ENCODE measurements around the gene MBD3L2B. TPM values are rescaled to one million over a fixed set of nuclear protein-coding genes. Genes with fewer than 3 reads are reported as not detected.

Gene MBD3L2B
- not detected in 2 replicates for total RNA-seq

GRCh38 chr19:7021331-7021730 is at the start of gene MBD3L2B:
MBD3L2B (minus strand) TSS chr19:7021431; CDS start chr19:7021397, 34 bp downstream.

GRCh38 chr19:7069042-7069903 is 48.0 kb upstream of the MBD3L2B start, which contains the start of gene ZNF557:
ZNF557 (plus strand) TSS chr19:7069703; CDS start chr19:7075075, 5,372 bp downstream.

GRCh38 chr19:7058576-7058975 is 37.3 kb upstream of the MBD3L2B start, which contains the start of gene MBD3L3:
MBD3L3 (minus strand) TSS chr19:7058676; CDS start chr19:7058605, 71 bp downstream.

GRCh38 chr19:7049021-7049420 is 27.8 kb upstream of the MBD3L2B start, which contains the start of gene MBD3L2:
MBD3L2 (plus strand) TSS chr19:7049321; CDS start chr19:7049374, 53 bp downstream.

GRCh38 chr19:7040079-7040478 is 18.8 kb upstream of the MBD3L2B start, which contains the start of gene MBD3L4:
MBD3L4 (minus strand) TSS chr19:7040179; CDS start chr19:7040144, 35 bp downstream.

GRCh38 chr19:7030278-7030677 is 9.0 kb upstream of the MBD3L2B start, which contains the start of gene MBD3L5:
MBD3L5 (plus strand) TSS chr19:7030578; CDS start chr19:7030612, 34 bp downstream.

Other genes starting within 250 kb of the MBD3L2B start
- under 0.01 TPM in 1 of 2 replicates, not detected in the other for gene VAV1, start 248.7 kb downstream of the MBD3L2B start, total RNA-seq
- not detected in 2 replicates for gene ADGRE1, start 133.9 kb downstream of the MBD3L2B start, total RNA-seq
- gene MBD3L5, start 9.1 kb upstream of the MBD3L2B start, total RNA-seq, result not detected in 2 replicates
- gene MBD3L4, start 18.7 kb upstream of the MBD3L2B start, total RNA-seq, result not detected in 2 replicates
- gene MBD3L2, start 27.9 kb upstream of the MBD3L2B start, total RNA-seq, result not detected in 2 replicates
- gene MBD3L3, start 37.2 kb upstream of the MBD3L2B start, total RNA-seq, result not detected in 2 replicates
- 15.8 and 16.7 TPM in 2 replicates for gene ZNF557, start 48.3 kb upstream of the MBD3L2B start, total RNA-seq

Data from bronchial smooth muscle cell (primary cell).